CD4-positive, alpha-beta T cell (primary cell): ENCODE measurements around the gene NRXN3. TPM values are rescaled to one million over a fixed set of nuclear protein-coding genes. Genes with fewer than 3 reads are reported as not detected.

Source experiments
- ATAC-seq: fragments of 200-7000 bp; cut with Tn5 transposase; one replicate; pipeline ENCODE4 v1.10.0; 2022; ENCODE audit warnings: mild to moderate bottlenecking; ENCODE audit not compliant: poor library complexity
- CTCF ChIA-PET: fragments of 350-600 bp; sonication (Branson Sonifier 250); formaldehyde crosslinking; loops from one replicate; lab custom pipeline; 2021; ENCODE audit warnings: antibody characterized with exemption, inconsistent platforms; lab: Charles Lee
- POLR2A ChIA-PET: fragments of 350-600 bp; sonication (Branson Sonifier 250); formaldehyde crosslinking; loops from one replicate; lab custom pipeline; 2021; ENCODE audit warnings: antibody characterized with exemption, inconsistent platforms; lab: Charles Lee
- DNase-seq, 14 experiments: peaks; one replicate each; pipeline ENCODE4 v3.0.0-alpha.2; 2013 to 2020; ENCODE audit warnings: mixed read lengths in 2 of 14
- H3K27ac ChIP-seq, 2 donors: one replicate each; pipeline versions ENCODE4 v1.5.1 to v1.7.0; 2013; ENCODE audit warnings: low read length in 2 of 2, low read depth in 1 of 2, mild to moderate bottlenecking in 1 of 2
- H3K27me3 ChIP-seq, 2 experiments: 1 replicate in 1 of 2; 2 replicates in 1 of 2; pipeline versions ENCODE4 v1.6.1 to v1.7.0; 2013; ENCODE audit warnings: low read length in 2 of 2, control low read depth in 1 of 2, mild to moderate bottlenecking in 1 of 2, moderate library complexity in 1 of 2; ENCODE audit not compliant: insufficient read depth in 2 of 2, control insufficient read depth in 1 of 2
- H3K36me3 ChIP-seq: one replicate; pipeline ENCODE4 v1.6.1; 2013; ENCODE audit warnings: low read length, control low read depth; ENCODE audit not compliant: insufficient read depth
- H3K4me1 ChIP-seq: one replicate; pipeline ENCODE4 v1.6.1; 2013; ENCODE audit warnings: low read length, control low read depth; ENCODE audit not compliant: insufficient read depth
- H3K4me3 ChIP-seq: one replicate; pipeline ENCODE4 v1.5.1; 2013; ENCODE audit warnings: mild to moderate bottlenecking, low read length, moderate library complexity
- H3K9me3 ChIP-seq, 2 experiments: 1 replicate in 1 of 2; 2 replicates in 1 of 2; pipeline versions ENCODE4 v1.6.1 to v1.7.0; 2013; ENCODE audit warnings: low read length in 2 of 2, mild to moderate bottlenecking in 2 of 2, control low read depth in 1 of 2, moderate library complexity in 1 of 2; ENCODE audit not compliant: control insufficient read depth in 1 of 2, insufficient read depth in 1 of 2
- H3K27ac Mint-ChIP-seq: one replicate; pipeline ENCODE4 v1.8.0; 2020; ENCODE audit warnings: mixed read lengths
- H3K27me3 Mint-ChIP-seq: one replicate; pipeline ENCODE4 v1.8.0; 2021; ENCODE audit warnings: mixed read lengths
- H3K36me3 Mint-ChIP-seq: one replicate; pipeline ENCODE4 v1.8.0; 2021; ENCODE audit warnings: low read depth, mixed read lengths
- H3K4me1 Mint-ChIP-seq: one replicate; pipeline ENCODE4 v1.8.0; 2021; ENCODE audit warnings: low read depth, mixed read lengths
- H3K4me3 Mint-ChIP-seq: one replicate; pipeline ENCODE4 v1.8.0; 2020; ENCODE audit warnings: mild to moderate bottlenecking, mixed read lengths
- H3K9me3 Mint-ChIP-seq: one replicate; pipeline ENCODE4 v1.8.0; 2020; ENCODE audit warnings: mixed read lengths
- intact Hi-C, 2 experiments: fragments of 100-400 bp; cut with DNase I in 1 of 2; cut with micrococcal nuclease in 1 of 2; formaldehyde crosslinking; loops; one replicate each; pipeline versions ENCODE4 v1.15.1 to v1.9.0; 2023 to 2025; cut with DNase I, micrococcal nuclease
- total RNA-seq, 174 experiments: library from RNA in 2 of 174; stranded (reverse) in 2 of 174; gene quantifications; one replicate each; pipeline ENCODE4 v1.2.3 and lab custom pipeline; 2021 to 2026
- TF ChIP-seq, protein P1 (sequence below): fragments of 200-600 bp; IDR thresholded peaks from one replicate; pipeline ENCODE4 v1.8.0; 2022; ENCODE audit warnings: antibody characterized with exemption, mild to moderate bottlenecking

Gene NRXN3
- total RNA-seq, 2 experiments from 2014 or later, result not detected

DNA sequence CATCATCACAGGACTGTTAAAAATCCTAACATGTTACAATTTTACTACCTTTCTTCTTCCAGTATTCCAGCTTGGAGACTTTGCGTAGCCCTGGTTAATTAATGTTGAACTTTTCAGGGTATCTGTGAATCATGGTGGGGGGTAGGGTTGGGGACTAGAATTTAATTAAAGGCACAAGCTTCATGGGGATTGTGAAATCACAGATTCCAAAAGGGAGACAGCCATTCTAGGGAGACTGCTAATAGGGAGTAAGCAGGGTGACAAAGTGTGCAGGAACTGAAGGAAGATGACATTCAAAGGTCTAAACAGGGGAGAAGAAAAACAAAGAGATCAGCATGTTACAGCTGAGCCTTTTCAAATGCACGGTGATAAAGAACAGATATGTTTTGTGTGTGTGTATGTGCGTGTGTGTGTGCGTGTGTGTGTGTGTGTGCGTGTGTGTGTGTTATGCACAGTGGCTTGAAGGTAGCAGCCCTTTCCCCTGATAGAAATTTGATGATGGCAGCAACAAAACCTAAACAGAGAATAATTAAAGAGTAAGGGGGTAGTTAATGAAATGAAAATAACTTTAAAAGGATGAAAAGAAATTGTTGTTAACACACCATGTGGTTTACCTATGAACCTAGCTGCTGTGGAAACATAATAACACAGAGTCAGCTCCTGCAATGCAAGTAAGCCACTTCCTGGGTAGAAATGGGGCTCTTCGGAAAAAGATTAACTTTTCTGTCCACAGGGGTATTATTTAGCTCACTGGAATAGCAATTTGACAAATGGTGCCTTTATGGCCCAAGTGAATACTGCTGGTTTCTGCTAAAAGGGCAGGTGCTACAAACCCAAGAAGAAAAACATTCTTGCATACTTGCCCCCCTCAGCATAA is 1459.5 kb downstream of the NRXN3 start:
- no peaks in the 10 kb centered on the region for H3K36me3 ChIP-seq
- Mint-ChIP-seq H3K36me3 (no peaks in the 10 kb centered on the region), H3K4me3 (no peak overlapping the region), H3K27ac (no peak overlapping the region), H3K4me1 (no peaks in the 10 kb centered on the region), H3K9me3 (peaks cover 3% of the 10 kb centered on the region), H3K27me3 (no peaks in the 10 kb centered on the region)
- ChIA-PET POLR2A (no interaction called here), CTCF (no interaction called here)
- DNase-seq, result no peak
- H3K4me3 ChIP-seq, result no peak overlapping the region
- no peak for ATAC-seq
- intact Hi-C loops, result no loop called here
- no peaks in the 10 kb centered on the region for H3K4me1 ChIP-seq
- peaks cover 0 to 7% of the 10 kb centered on the region in 2 experiments for H3K9me3 ChIP-seq
- H3K27ac ChIP-seq, result no peak overlapping the region
- no peaks in the 10 kb centered on the region for H3K27me3 ChIP-seq
- TF ChIP-seq, protein P1, sequence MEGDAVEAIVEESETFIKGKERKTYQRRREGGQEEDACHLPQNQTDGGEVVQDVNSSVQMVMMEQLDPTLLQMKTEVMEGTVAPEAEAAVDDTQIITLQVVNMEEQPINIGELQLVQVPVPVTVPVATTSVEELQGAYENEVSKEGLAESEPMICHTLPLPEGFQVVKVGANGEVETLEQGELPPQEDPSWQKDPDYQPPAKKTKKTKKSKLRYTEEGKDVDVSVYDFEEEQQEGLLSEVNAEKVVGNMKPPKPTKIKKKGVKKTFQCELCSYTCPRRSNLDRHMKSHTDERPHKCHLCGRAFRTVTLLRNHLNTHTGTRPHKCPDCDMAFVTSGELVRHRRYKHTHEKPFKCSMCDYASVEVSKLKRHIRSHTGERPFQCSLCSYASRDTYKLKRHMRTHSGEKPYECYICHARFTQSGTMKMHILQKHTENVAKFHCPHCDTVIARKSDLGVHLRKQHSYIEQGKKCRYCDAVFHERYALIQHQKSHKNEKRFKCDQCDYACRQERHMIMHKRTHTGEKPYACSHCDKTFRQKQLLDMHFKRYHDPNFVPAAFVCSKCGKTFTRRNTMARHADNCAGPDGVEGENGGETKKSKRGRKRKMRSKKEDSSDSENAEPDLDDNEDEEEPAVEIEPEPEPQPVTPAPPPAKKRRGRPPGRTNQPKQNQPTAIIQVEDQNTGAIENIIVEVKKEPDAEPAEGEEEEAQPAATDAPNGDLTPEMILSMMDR, result no peak

DNA sequence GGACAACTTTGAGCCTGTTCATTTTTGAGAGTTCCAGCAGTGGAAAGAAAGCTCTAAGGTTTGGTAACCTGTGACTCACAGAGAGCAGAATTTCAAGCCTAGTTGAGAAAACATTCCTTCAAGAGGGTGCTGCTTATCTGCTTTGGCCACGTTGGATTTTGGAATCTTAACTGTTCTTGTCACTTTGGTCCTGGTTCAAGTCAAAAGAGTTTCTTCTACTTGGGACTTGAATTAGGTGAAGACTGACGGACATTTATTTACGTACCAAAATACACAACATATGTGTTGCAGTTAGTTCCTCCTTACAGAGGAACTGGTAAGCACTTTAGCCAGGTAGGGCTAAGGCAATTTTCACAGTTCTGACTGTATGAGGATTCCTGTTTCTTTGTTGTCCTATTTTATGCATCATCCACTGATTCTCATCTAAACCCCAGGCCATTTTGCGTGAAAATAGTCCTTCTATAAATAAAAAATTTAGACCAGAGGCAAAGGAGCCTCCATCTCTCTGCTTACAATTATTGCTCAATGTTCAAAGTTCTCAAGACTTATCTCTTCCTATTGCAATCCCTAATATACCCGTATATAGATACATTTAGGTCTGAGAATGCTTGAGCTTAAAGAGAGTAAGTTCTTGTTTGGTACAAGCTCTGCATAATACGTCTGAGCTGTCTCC is 1460.3 kb downstream of the NRXN3 start:
- H3K27me3 Mint-ChIP-seq, result no peaks in the 10 kb centered on the region
- peaks cover 3% of the 10 kb centered on the region for H3K9me3 Mint-ChIP-seq
- ChIA-PET POLR2A (no interaction called here), CTCF (no interaction called here)
- H3K27ac ChIP-seq, result no peak overlapping the region
- H3K4me3 Mint-ChIP-seq, result no peak overlapping the region
- no peaks in the 10 kb centered on the region for H3K36me3 ChIP-seq
- intact Hi-C loops, result no loop called here
- H3K9me3 ChIP-seq, result peaks cover 0 to 7% of the 10 kb centered on the region in 2 experiments
- no peak for ATAC-seq
- no peak overlapping the region for H3K4me3 ChIP-seq
- H3K27ac Mint-ChIP-seq, result no peak overlapping the region
- H3K36me3 Mint-ChIP-seq, result no peaks in the 10 kb centered on the region
- no peaks in the 10 kb centered on the region for H3K27me3 ChIP-seq
- no peaks in the 10 kb centered on the region for H3K4me1 ChIP-seq
- DNase-seq, result no peak
- TF ChIP-seq, protein P1, result no peak
- H3K4me1 Mint-ChIP-seq, result no peaks in the 10 kb centered on the region

DNA sequence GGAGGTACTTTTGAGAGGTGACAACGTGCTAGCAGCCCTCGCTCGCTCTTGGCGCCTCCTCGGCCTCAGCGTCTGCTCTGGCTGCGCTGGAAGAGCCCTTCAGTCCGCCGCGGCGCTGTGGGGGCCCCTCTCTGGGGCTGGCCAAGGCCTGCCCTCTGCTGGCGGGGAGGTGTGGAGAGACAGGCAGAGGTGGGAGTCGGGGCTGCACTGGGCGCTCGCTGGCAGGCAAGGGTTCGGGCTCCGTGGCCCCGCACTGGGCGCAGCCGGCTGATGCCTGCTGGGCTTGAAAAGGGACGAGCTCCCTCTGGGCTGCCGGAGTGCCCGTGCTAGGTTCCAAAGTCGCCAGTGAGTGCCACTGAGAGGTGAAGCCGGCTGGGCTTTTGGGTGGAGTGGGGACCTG is 1461.1 kb downstream of the NRXN3 start:
- Mint-ChIP-seq H3K4me3 (no peak overlapping the region), H3K27ac (no peak overlapping the region), H3K36me3 (no peaks in the 10 kb centered on the region), H3K4me1 (no peaks in the 10 kb centered on the region), H3K9me3 (peaks cover 3% of the 10 kb centered on the region), H3K27me3 (no peaks in the 10 kb centered on the region)
- Histone ChIP-seq H3K27ac (no peak overlapping the region), H3K36me3 (no peaks in the 10 kb centered on the region), H3K4me1 (no peaks in the 10 kb centered on the region), H3K9me3 (peaks cover 0 to 7% of the 10 kb centered on the region in 2 experiments), H3K4me3 (no peak overlapping the region), H3K27me3 (no peaks in the 10 kb centered on the region)
- TF ChIP-seq, protein P1, result no peak
- ChIA-PET POLR2A (no interaction called here), CTCF (no interaction called here)
- intact Hi-C loops, result no loop called here
- ATAC-seq (no peak), DNase-seq (no peak)
